Stimulated activated CD8-positive, alpha-beta memory T cell treated with anti-CD3 and anti-CD28 coated beads, Interleukin-15, amount 100 ng/mL, for 24 hours (primary cell): ENCODE data around the gene MMP14.

ENCODE experiments used
- DNase-seq: peaks from one replicate; pipeline ENCODE4 v3.0.0-alpha.2; 2020; ENCODE audit warnings: low read depth

Gene MMP14

GRCh38 chr14:22884738-22885523 lies 48.5 kb downstream of the MMP14 start:
- no peak for DNase-seq

GRCh38 chr14:22885975-22886374 lies 49.6 kb downstream of the MMP14 start:
- DNase-seq = no peak

DNA sequence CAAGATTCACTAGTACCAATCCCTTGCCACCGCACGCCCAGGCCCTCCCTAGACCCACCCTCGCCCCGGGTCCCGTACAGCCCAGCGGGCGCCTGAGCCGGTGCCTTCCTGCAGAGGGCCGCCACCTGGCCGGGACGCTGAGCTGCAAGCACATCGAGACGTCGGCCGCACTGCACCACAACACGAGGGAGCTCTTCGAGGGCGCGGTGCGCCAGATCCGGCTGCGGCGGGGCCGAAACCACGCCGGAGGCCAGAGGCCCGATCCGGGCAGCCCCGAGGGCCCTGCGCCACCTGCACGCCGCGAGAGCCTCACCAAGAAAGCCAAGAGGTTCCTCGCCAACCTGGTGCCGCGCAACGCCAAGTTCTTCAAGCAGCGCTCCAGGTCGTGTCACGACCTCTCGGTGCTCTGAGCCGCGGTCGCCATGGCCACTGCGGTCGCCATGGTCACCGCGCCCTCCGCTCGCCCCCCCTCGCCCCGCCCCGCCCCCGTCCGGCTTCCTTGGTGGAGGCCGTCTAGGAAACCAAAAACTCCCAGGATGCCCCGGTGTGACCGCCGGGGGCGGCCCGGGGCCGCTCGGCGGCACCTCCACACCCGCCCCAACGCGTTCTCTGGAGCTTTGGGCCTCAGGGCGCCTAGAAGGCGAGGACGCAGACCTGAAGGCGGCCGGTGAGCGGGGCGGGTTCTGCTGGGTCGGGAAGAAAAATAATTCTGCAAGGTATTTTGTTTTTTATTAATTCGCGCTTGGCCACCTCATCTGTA lies 50.3 kb downstream of the MMP14 start:
- peak; percentile 36 for DNase-seq

- no peak for DNase-seq
Observed at GRCh38 chr14:22887260-22887989, 51.0 kb downstream of the MMP14 start.

DNA sequence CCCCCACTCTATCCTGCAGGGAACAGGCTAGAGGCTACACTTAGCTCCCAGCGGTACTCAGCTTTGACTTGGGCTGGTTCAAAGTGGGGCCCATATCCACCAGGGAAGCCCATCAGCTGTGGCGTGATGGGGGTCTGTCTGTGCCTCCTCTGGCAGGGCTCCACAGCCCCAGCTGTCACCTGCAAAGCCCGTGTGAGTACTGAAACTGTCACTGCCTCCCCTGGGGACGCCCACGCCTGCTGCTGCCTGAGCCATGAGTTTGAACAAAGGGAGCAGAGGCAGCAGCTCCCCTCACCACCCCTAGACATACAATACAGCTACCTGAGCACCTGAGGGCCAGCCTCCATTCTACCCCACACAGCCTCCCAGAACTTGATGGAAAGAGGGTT lies 51.6 kb downstream of the MMP14 start:
- no peak for DNase-seq

DNA sequence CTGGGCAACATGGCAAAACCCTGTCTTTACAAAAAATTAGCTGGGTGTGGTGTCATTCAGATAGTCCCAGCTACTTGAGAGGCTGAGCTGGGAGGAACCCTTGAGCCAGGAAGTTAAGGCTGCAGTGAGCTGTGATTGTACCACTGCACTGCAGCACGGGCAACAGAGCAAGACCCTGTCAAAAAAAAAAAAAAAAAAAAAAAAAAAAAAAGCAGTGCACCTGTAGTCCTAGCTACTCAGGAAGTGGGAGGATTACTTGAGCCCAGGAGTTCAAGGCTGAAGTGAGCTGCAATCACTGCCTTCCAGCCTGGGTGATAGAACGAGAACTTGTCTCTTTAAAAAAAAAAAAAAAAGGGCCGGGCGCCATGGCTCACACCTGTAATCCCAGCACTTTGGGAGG lies 52.3 kb downstream of the MMP14 start:
- no peak for DNase-seq

GRCh38 chr14:22890416-22890815 lies 54.0 kb downstream of the MMP14 start:
- no peak for DNase-seq

DNA sequence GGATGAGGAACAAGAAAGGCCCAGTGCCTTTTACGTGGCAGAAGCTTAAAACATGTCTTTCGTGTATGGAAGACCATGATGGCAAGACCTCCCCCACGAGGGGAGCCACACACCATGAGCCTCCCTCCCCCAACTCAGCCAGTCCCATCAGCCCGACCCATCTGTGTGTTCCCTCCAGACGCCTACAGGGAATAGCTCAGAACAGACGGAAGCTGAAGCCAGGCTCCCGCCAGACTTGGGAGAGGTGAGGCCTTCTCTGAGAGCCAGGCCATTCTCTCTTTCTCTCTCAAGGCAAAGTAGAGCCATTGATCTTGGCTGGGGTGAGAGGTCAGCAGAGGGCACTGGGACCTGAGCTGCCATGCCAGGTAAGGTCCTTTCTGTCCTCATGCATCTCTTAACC lies 56.1 kb downstream of the MMP14 start:
- DNase-seq = no peak

GRCh38 chr14:22893706-22894105 lies 57.3 kb downstream of the MMP14 start:
- no peak for DNase-seq

GRCh38 chr14:22895402-22895801 lies 59.0 kb downstream of the MMP14 start:
- no peak for DNase-seq

GRCh38 chr14:22896356-22896755 lies 60.0 kb downstream of the MMP14 start:
- no peak for DNase-seq

GRCh38 chr14:22896760-22897159 lies 60.4 kb downstream of the MMP14 start:
- no peak for DNase-seq

- no peak for DNase-seq
Observed at GRCh38 chr14:22897357-22897756, 61.0 kb downstream of the MMP14 start.
